OCI-LY7 (cell line): ENCODE results near the gene SUMF2. TPM values are rescaled to one million over a fixed set of nuclear protein-coding genes. Genes with fewer than 3 reads are reported as not detected.

Experiments
- BruUV-seq: library from RNA; stranded (reverse); fragments of 400-500 nt; replicated peaks from 2 replicates; lab custom pipeline; 2021; lab: Mats Ljungman, UMichigan
- CTCF ChIA-PET: fragments of 300-600 bp; sonication (Branson Sonifier 250); formaldehyde crosslinking; loops from one replicate; lab custom pipeline; 2022; ENCODE audit warnings: antibody characterized with exemption; ENCODE audit not compliant: unreplicated experiment; lab: Charles Lee
- POLR2A ChIA-PET: fragments of 300-600 bp; sonication (Branson Sonifier 250); formaldehyde crosslinking; loops from one replicate; lab custom pipeline; 2022; ENCODE audit warnings: antibody characterized with exemption; lab: Charles Lee
- DNase-seq: peaks from one replicate; pipeline ENCODE4 v3.0.0-alpha.2; 2015; ENCODE audit warnings: low spot score
- H2AFZ ChIP-seq: fragments of 200-600 bp; sonication (generic), shearing (Covaris generic); 2 replicates; pipeline ENCODE4 v1.6.1; 2014; ENCODE audit warnings: mild to moderate bottlenecking, antibody characterized with exemption, low read length, moderate library complexity
- H3K27ac ChIP-seq: fragments of 200-600 bp; sonication (generic); 2 replicates; pipeline ENCODE4 v1.5.1; 2014; ENCODE audit warnings: mixed run types, low read depth, mild to moderate bottlenecking, moderate library complexity, low read length, inconsistent platforms; ENCODE audit not compliant: poor library complexity, severe bottlenecking
- H3K36me3 ChIP-seq: fragments of 200-600 bp; sonication (generic); 2 replicates; pipeline ENCODE4 v1.6.1; 2014; ENCODE audit warnings: mild to moderate bottlenecking, antibody characterized with exemption, low read length, moderate library complexity, mixed read lengths; ENCODE audit not compliant: insufficient read depth
- H3K4me1 ChIP-seq: fragments of 200-600 bp; sonication (generic); 2 replicates; pipeline ENCODE4 v1.5.1; 2014; ENCODE audit warnings: mild to moderate bottlenecking, low read length; ENCODE audit not compliant: insufficient read depth, poor library complexity, severe bottlenecking
- H3K4me2 ChIP-seq: fragments of 200-600 bp; sonication (generic); 2 replicates; pipeline ENCODE4 v1.6.1; 2014; ENCODE audit warnings: mild to moderate bottlenecking, low read length
- H3K4me3 ChIP-seq: fragments of 200-600 bp; sonication (generic); 2 replicates; pipeline ENCODE4 v1.5.1; 2014; ENCODE audit warnings: mild to moderate bottlenecking, low read depth, low read length; ENCODE audit not compliant: poor library complexity, severe bottlenecking
- H3K79me2 ChIP-seq: fragments of 200-600 bp; sonication (generic); 2 replicates; pipeline ENCODE4 v1.6.1; 2016; ENCODE audit warnings: low read depth, mild to moderate bottlenecking, low read length, moderate library complexity, mixed read lengths; ENCODE audit not compliant: insufficient read depth
- H3K9me2 ChIP-seq: fragments of 200-600 bp; sonication (generic); 2 replicates; pipeline ENCODE4 v1.6.1; 2016; ENCODE audit warnings: mild to moderate bottlenecking, low read length, mixed read lengths; ENCODE audit not compliant: insufficient read depth
- H3K9me3 ChIP-seq: fragments of 200-600 bp; sonication (generic); 2 replicates; pipeline ENCODE4 v1.6.1; 2014; ENCODE audit warnings: mild to moderate bottlenecking, mixed run types, low read length, mixed read lengths
- H4K20me1 ChIP-seq: fragments of 200-600 bp; sonication (generic); 2 replicates; pipeline ENCODE4 v1.6.1; 2014; ENCODE audit warnings: mild to moderate bottlenecking, antibody characterized with exemption, low read length, moderate library complexity, mixed read lengths; ENCODE audit not compliant: insufficient read depth
- CTCF ChIP-seq: fragments of 200-600 bp; sonication (generic); conservative IDR thresholded peaks from 2 replicates; pipeline ENCODE4 v1.5.1; 2014; ENCODE audit warnings: mild to moderate bottlenecking, antibody characterized with exemption, low read length, moderate library complexity, mixed read lengths
- EZH2phosphoT487 ChIP-seq: fragments of 200-600 bp; sonication (generic); IDR thresholded peaks from 2 replicates; pipeline ENCODE4 v1.6.1; 2018; ENCODE audit warnings: low read depth, borderline replicate concordance, mild to moderate bottlenecking, mixed run types, antibody characterized with exemption, low read length, moderate library complexity, mixed read lengths
- intact Hi-C: fragments of 100-400 bp; cut with micrococcal nuclease; formaldehyde crosslinking; loops from one replicate; pipeline ENCODE4 v1.10.0; 2022; ENCODE audit not compliant: unreplicated experiment
- total RNA-seq, 2 experiments: library from RNA; depleted of rRNA in 1 of 2; stranded (reverse); fragments of >200 nt in 1 of 2; shearing (Covaris generic) in 1 of 2; gene quantifications; 2 replicates each; pipeline ENCODE4 v1.2.3, GENCODE V29; 2014 to 2022

SUMF2 gene
- total RNA-seq, 2 experiments from 2014 or later = 60.8 to 107 TPM

- no peak overlapping the region for H3K27ac ChIP-seq
- no peaks in the 10 kb centered on the region for H3K9me2 ChIP-seq
- H3K4me3 ChIP-seq = no peak overlapping the region
- POLR2A ChIA-PET = interaction anchor here (0.6 to 0.7 kb wide), 2 partner anchors 111 to 132 kb away, joined by 3 read pairs; no protein-coding TSS in a partner anchor
- intact Hi-C loops = no loop called here
- no TSS peak for BruUV-seq
- no peaks in the 10 kb centered on the region for H3K4me1 ChIP-seq
- DNase-seq = no peak
- no peak overlapping the region for H2AFZ ChIP-seq
- CTCF ChIA-PET = no interaction called here
- H3K4me2 ChIP-seq = no peak overlapping the region
- H4K20me1 ChIP-seq = no peaks in the 10 kb centered on the region
- H3K9me3 ChIP-seq = no peaks in the 10 kb centered on the region
- H3K36me3 ChIP-seq = peaks cover 75% of the 10 kb centered on the region
- TF ChIP-seq EZH2phosphoT487 = no peak
- no peaks in the 10 kb centered on the region for H3K79me2 ChIP-seq
Observed at GRCh38 chr7:56023500-56023899, 40.6 kb upstream of the SUMF2 start.

GRCh38 chr7:56026538-56026937, 37.5 kb upstream of the SUMF2 start:
- intact Hi-C loops = no loop called here
- no peaks in the 10 kb centered on the region for H3K9me3 ChIP-seq
- H3K4me2 ChIP-seq = no peak overlapping the region
- POLR2A ChIA-PET = interaction anchor here (0.7 to 1.0 kb wide), 4 partner anchors 31 to 1724 kb away, joined by 3 to 6 read pairs (median 4); no protein-coding TSS in a partner anchor
- no peaks in the 10 kb centered on the region for H3K79me2 ChIP-seq
- H3K36me3 ChIP-seq = peaks cover 76% of the 10 kb centered on the region
- CTCF ChIA-PET = no interaction called here
- no peak overlapping the region for H3K4me3 ChIP-seq
- H2AFZ ChIP-seq = no peak overlapping the region
- DNase-seq = no peak
- no peaks in the 10 kb centered on the region for H3K4me1 ChIP-seq
- BruUV-seq = no TSS peak
- H3K9me2 ChIP-seq = no peaks in the 10 kb centered on the region
- H4K20me1 ChIP-seq = no peaks in the 10 kb centered on the region
- TF ChIP-seq EZH2phosphoT487 = no peak
- no peak for TF ChIP-seq CTCF
- H3K27ac ChIP-seq = no peak overlapping the region

GRCh38 chr7:56028942-56029630, 35.0 kb upstream of the SUMF2 start:
- CTCF ChIA-PET = no interaction called here
- BruUV-seq = no TSS peak

More at GRCh38 chr7:56028942-56029630, 35.0 kb upstream of the SUMF2 start:
- POLR2A ChIA-PET = interaction anchor here (0.6 to 0.8 kb wide), 2 partner anchors 22 to 774 kb away, joined by 3 to 6 read pairs; partner anchors contain the start of genes CCT6A and PSPH
- H4K20me1 ChIP-seq = no peaks in the 10 kb centered on the region
- intact Hi-C loops = no loop called here
- no peaks in the 10 kb centered on the region for H3K9me3 ChIP-seq
- H3K4me3 ChIP-seq = no peak overlapping the region
- H3K27ac ChIP-seq = no peak overlapping the region
- TF ChIP-seq CTCF (no peak), EZH2phosphoT487 (no peak)
- H3K4me1 ChIP-seq = peaks cover 10% of the 10 kb centered on the region
- no peak overlapping the region for H3K4me2 ChIP-seq
- peaks cover 6% of the 10 kb centered on the region; the same call in 1 of the 2 replicates for H3K79me2 ChIP-seq
- H2AFZ ChIP-seq = no peak overlapping the region
- peaks cover 71% of the 10 kb centered on the region for H3K36me3 ChIP-seq
- no peaks in the 10 kb centered on the region for H3K9me2 ChIP-seq
- no peak for DNase-seq
